ENCODE measurements around the gene SYT17.

Gene SYT17

GRCh38 chr16:19304750-19305149 lies 136.7 kb downstream of the SYT17 start:
- no peak for TF ChIP-seq EGR1 (IDR thresholded peaks at IDR 0.05)

- TF ChIP-seq NFIC (IDR thresholded peaks at IDR 0.05) (no peak), REST (IDR thresholded peaks at IDR 0.05; ENCODE audit: low read depth) (no peak), YY1 (IDR thresholded peaks at IDR 0.05; ENCODE audit: low read depth) (no peak), EGR1 (IDR thresholded peaks at IDR 0.05) (no peak), ZBTB7A (IDR thresholded peaks at IDR 0.05; ENCODE audit: low read depth) (no peak), CREB1 (IDR thresholded peaks at IDR 0.05; ENCODE audit: low read depth) (no peak), MAX (IDR thresholded peaks at IDR 0.05) (no peak)
These were observed 137.4 kb downstream of the SYT17 start for GRCh38 chr16:19305443-19305842.

GRCh38 chr16:19307587-19308241 lies 139.7 kb downstream of the SYT17 start:
- TF ChIP-seq REST (IDR thresholded peaks at IDR 0.05; ENCODE audit: low read depth) (peak; percentile 96), USF1 (IDR thresholded peaks at IDR 0.05) (no peak), TCF12 (IDR thresholded peaks at IDR 0.05; ENCODE audit: low read depth) (no peak), YY1 (IDR thresholded peaks at IDR 0.05; ENCODE audit: low read depth) (no peak), FOXM1 (IDR thresholded peaks at IDR 0.05; ENCODE audit: borderline replicate concordance, low read depth) (no peak), NFIC (IDR thresholded peaks at IDR 0.05) (no peak), EGR1 (IDR thresholded peaks at IDR 0.05) (no peak), TAF1 (IDR thresholded peaks at IDR 0.05; ENCODE audit: low read depth) (no peak)

DNA sequence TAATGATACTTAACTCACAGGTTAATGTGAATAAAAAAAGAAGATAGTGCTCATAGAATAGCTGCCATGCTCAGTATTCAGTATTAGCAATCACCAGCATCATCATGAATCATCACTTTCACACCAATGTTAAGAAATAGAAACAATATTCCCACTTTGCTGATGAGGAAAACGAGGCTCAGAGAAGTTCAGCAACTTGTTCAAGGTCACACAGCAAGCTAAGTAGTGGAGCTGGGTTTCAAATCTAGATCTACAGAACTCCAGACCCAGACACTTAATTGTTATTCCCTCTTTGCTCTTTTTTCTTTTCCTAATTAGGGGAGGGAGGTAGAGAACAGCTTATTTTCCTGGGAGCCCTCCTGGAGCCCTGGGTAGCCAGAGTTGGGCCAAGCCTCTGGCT lies 140.4 kb downstream of the SYT17 start:
- no peak for TF ChIP-seq TCF12 (IDR thresholded peaks at IDR 0.05; ENCODE audit: low read depth)

- TF ChIP-seq ZBTB7A (IDR thresholded peaks at IDR 0.05; ENCODE audit: low read depth) (no peak), YY1 (IDR thresholded peaks at IDR 0.05; ENCODE audit: low read depth) (no peak), TEAD4 (IDR thresholded peaks at IDR 0.05) (no peak), USF1 (IDR thresholded peaks at IDR 0.05) (peak; percentile 85)
These were observed 141.1 kb downstream of the SYT17 start for GRCh38 chr16:19309178-19309577.

- TF ChIP-seq MAX (IDR thresholded peaks at IDR 0.05) (no peak), FOXM1 (IDR thresholded peaks at IDR 0.05; ENCODE audit: borderline replicate concordance, low read depth) (no peak), USF1 (IDR thresholded peaks at IDR 0.05) (no peak), EP300 (IDR thresholded peaks at IDR 0.05; ENCODE audit: borderline replicate concordance) (no peak), CEBPB (IDR thresholded peaks at IDR 0.05) (no peak), TCF12 (IDR thresholded peaks at IDR 0.05; ENCODE audit: low read depth) (no peak), REST (IDR thresholded peaks at IDR 0.05; ENCODE audit: low read depth) (no peak), CREB1 (IDR thresholded peaks at IDR 0.05; ENCODE audit: low read depth) (no peak), NFIC (IDR thresholded peaks at IDR 0.05) (no peak), TAF1 (IDR thresholded peaks at IDR 0.05; ENCODE audit: low read depth) (no peak), RAD21 (IDR thresholded peaks at IDR 0.05; ENCODE audit: low read depth) (no peak), EGR1 (IDR thresholded peaks at IDR 0.05) (no peak), YY1 (IDR thresholded peaks at IDR 0.05; ENCODE audit: low read depth) (no peak)
These were observed 146.8 kb downstream of the SYT17 start for GRCh38 chr16:19314718-19315425.
